Measurements from ENCODE around the gene IGFBP2. TPM values are rescaled to one million over a fixed set of nuclear protein-coding genes. Genes with fewer than 3 reads are reported as not detected.
"Not testable (repeated sequence)": the region's sequence is repeated elsewhere in the genome, so short reads cannot be mapped to it uniquely, and the experiment has no call there.

Gene IGFBP2
- total RNA-seq, 4 donors from 2014 or later: 126 to 243 (median 153) TPM

DNA sequence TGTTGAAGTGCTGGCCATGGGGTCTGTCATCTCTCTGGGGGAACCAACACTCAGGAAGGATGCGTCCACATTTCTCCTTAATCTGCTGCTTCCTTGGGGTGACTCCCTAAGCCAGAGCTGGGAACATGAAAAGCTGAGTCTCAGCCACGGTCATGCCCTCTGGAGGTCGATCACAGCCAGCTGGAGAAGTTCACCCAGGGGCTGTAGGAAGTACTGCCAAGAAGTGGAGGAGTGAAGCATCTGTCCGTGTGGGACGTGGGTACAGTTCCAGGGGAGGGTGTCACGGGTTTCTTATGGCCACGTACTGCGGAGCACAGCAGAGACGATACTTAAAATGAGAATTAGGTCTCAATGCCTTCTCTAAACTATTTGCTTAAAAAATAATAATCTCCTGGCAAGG is 42.4 kb upstream of the IGFBP2 start:
- TF ChIP-seq, protein P1, sequence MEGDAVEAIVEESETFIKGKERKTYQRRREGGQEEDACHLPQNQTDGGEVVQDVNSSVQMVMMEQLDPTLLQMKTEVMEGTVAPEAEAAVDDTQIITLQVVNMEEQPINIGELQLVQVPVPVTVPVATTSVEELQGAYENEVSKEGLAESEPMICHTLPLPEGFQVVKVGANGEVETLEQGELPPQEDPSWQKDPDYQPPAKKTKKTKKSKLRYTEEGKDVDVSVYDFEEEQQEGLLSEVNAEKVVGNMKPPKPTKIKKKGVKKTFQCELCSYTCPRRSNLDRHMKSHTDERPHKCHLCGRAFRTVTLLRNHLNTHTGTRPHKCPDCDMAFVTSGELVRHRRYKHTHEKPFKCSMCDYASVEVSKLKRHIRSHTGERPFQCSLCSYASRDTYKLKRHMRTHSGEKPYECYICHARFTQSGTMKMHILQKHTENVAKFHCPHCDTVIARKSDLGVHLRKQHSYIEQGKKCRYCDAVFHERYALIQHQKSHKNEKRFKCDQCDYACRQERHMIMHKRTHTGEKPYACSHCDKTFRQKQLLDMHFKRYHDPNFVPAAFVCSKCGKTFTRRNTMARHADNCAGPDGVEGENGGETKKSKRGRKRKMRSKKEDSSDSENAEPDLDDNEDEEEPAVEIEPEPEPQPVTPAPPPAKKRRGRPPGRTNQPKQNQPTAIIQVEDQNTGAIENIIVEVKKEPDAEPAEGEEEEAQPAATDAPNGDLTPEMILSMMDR (IDR thresholded peaks at IDR 0.05): no peak
- peak; percentile 70 for ATAC-seq (ENCODE audit: low FRiP score)
- DNase-seq (ENCODE audit: low spot score): no peak

DNA sequence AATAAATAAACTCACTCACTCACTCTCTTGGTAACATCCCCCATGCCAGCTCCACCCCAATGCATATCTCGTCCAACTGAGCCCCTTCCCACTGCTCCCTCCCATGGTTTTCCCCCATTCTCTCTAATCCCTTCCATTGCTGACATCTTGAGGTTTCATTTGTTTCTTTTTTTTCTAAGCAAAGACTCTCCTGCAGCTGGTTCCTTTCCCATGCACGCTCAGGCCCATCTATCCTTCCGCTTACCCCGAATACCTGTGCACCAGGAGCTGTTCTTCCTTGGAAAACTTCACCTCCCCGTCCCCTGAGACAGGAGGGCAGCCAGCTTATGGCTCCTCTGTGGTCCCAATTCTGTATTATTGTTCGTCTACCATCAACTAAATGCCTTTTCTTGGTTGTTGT is 41.7 kb upstream of the IGFBP2 start:
- ATAC-seq (ENCODE audit: low FRiP score) (no peak), DNase-seq (ENCODE audit: low spot score) (no peak)
- TF ChIP-seq, protein P1 (IDR thresholded peaks at IDR 0.05): no peak

DNA sequence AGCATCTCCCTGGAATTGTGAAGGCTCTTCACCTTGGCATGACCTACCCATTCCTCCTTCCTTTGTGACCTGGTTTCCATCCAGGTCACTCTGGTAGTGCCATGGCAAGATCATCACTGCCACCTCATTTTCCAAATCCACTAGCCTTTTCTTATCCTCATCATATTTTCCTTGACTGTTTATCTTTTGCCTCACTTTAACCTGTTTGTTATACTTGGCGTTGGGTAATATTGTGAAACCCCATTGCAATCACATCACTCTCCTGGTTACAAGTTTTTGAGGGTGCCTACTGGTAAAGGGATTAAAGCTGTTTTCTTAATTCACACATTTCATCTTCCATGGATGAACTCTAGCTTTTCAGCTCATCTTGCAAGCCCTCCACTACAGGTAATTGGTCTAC is 39.1 kb upstream of the IGFBP2 start:
- DNase-seq (ENCODE audit: low spot score): no peak
- no peak for ATAC-seq (ENCODE audit: low FRiP score)
- TF ChIP-seq, protein P1 (IDR thresholded peaks at IDR 0.05): no peak

DNA sequence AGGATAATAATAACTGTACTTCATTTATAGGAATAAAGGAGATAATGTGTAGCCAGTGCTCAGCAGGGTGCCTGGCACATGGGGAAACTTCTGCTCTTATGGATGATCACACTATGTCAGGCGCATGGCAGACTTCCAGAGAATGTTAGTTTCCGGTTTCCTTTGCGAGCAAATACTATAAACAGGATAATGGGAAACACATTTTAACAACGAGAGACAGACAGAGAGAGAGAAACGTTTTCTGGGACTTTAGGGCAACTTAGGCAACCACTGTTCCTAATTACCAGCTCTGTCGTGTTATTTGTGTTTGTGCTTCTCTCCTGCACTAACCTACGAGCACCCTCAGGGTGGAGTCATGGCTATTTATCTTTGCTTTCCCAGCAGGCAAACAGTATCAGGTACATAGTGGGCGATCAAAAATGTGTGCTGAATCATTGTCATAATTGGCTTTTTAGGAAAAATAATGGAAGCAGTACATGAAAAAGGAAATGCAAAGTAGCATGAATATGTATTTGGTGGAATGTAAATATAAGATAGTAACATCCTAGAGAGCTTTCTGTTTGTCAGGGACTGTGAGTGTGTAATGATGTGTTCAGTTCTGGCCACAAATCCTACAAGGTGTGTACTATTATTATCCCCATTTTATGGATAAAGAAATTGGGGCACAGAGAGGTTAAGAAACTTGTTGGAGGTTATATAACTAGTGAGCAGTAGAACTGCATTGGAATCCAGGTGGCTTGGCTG is 36.8 kb upstream of the IGFBP2 start:
- ATAC-seq (ENCODE audit: low FRiP score): peak; percentile 59
- no peak for DNase-seq (ENCODE audit: low spot score)
- TF ChIP-seq, protein P1 (IDR thresholded peaks at IDR 0.05): no peak

DNA sequence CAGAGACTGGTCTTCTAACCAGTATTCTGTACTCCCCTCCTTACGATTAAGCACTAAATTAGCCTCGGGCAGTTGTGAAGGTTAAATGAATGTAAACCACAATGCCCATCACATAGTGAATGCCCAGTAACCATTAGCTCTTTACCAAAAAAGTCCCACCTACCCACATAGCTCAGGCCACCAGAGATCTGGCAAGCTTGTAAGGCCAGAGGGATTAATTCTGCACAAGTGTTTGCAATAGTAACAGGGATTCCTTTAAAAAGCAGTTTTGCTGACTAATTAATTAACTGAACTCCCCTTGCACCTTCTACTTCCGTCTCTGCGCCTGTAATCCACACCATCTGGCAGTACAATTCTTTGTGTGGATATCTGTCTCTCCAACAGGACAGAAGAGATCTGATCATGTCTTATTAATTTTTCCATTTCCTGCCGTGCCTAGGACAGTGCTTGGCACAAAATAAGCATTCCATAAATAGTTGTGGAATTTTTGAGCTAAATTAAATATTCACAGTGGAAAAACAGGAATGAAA is 36.2 kb upstream of the IGFBP2 start:
- ATAC-seq (ENCODE audit: low FRiP score) (no peak), DNase-seq (ENCODE audit: low spot score) (no peak)
- TF ChIP-seq, protein P1 (IDR thresholded peaks at IDR 0.05): no peak

DNA sequence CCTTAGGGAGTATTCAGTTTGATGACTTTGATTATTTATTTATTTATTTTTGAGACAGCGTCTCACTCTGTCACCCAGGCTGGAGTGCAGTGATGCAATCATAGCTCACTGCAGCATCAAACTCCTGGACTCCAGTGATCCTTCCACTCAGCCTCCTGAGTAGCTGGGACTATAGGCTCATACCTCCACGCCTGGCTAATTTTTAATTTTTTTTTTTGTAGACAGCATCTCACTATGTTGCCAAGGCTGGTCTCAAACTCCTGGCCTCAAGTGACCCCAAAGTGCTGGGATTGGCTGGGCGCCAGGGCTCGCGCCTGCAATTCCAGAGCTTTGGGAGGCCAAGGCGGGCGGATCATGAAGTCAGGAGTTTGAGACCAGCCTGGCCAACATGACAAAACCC is 35.4 kb upstream of the IGFBP2 start:
- ATAC-seq (ENCODE audit: low FRiP score); DNase-seq (ENCODE audit: low spot score): not testable (repeated sequence)

DNA sequence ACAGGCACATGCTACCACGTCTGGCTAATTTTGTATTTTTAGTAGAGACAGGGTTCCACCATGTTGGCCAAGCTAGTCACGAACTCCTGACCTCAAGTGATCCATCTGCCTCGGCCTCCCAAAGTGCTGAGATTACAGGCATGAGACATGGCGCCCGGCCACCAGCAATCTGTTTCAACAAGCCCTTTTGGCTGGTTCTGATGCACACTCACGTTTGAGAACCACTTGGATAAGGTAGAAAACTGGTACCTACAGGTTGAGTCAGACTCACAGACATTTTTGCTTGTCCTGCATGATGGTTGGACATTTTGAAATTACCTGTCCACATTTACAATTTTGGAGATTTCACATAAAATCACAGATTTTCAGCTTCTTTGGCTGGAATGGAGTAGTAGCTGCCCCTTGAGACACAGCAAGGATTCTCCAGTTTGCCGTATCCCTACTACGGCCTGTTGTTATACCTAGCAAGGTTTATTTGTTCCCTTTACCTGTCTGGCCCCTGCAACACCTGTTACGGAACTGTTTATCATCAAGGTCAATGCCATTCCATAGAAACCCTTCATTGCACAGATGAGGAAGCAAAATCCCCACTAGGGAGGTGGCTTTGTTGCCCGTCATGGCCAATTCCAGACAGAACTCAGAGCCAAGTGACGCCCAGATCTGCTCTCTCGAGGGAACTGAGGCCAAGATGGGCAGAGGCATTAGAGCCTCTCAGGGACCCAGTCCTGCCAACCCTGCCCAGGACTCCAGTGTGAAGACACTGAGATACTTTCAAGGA is 31.4 kb upstream of the IGFBP2 start:
- ATAC-seq (ENCODE audit: low FRiP score): no peak
- TF ChIP-seq, protein P1 (IDR thresholded peaks at IDR 0.05): no peak
- no peak for DNase-seq (ENCODE audit: low spot score)
